Middle frontal gyrus (tissue), 1 donor: ENCODE data around the gene SAA2.
"Not testable (repeated sequence)": the region's sequence is repeated elsewhere in the genome, so short reads cannot be mapped to it uniquely, and the experiment has no call there.

Experiments used
- DNase-seq: peaks from one replicate; pipeline ENCODE4 v3.0.0-alpha.2; 2015; ENCODE audit warnings: low spot score; ENCODE audit errors: extremely low spot score

Gene SAA2

GRCh38 chr11:18248561-18248960, at the start of gene SAA2:
Gene SAA2, minus strand, starts transcription at chr11:18248668. Its CDS starts 657 bp downstream, at chr11:18248011.
- DNase-seq, result no peak

DNA sequence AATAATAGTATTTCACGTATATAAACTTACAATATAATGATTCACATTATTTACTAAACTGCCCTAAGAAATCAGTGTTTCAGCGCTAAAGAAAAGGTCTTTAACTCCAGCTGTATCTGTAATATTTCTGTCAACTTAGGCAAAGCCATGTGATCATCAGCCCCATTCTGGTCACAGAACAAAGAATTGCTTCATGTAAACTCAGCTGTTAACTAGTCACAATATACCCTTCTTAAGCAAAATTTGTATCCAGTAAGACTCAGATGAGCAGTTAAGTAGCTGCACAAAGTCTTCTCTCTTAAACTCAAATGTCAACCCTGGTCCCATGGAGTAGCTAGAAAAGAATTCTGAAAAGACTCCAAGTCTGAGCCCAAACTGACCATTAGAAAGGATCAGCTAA, 46.8 kb upstream of the SAA2 start:
- no peak for DNase-seq

GRCh38 chr11:18294862-18295261, 46.4 kb upstream of the SAA2 start:
- no peak for DNase-seq

- no peak for DNase-seq
Measured at GRCh38 chr11:18288911-18289310, 40.4 kb upstream of the SAA2 start.

GRCh38 chr11:18285841-18286240, 37.4 kb upstream of the SAA2 start:
- DNase-seq, result no peak

DNA sequence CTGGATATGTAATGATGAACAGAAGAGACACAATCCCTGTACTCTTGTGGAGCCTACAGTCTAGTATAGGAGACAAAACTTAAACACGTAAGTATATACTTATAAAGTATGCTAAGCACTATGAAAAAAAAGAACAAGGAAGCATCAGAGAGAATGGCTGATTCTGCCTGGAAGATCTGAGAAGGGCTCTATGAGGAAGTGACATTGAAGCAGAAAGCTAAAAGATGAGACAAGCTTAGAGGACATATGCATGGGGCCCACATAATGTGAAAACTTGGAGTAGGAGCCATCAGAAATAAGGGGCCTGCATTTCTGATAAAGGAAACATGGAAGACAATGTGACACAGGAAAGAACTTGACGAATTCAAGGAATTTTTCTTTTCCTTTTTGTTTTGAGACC, 34.2 kb upstream of the SAA2 start:
- DNase-seq, result no peak

DNA sequence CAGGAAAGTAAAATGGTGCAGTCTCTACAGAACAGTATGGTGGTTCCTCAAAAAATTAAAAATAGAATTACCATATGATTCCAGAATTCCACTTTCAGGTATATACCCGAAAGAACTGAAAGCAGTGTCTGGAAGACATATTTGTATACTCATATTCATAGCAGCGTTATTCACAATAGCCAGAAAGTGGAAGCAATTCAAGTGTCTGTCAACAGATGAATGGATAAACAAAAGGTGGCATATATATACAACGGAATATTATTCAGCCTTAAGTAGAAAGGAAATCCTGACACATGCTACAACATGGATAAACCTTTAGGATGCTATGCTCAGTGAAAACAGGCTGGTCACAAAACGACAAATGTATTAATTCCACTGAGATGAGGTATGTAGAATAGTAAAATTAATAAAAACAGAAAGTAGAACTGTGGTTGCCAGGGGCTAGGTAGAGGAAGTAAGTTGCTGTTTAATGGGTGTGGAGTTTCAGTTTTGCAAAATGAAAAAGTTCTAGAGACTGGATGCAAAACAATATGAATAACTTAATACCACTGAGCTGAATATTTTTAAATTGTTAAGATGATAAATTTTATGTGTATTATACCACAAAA, 32.1 kb upstream of the SAA2 start:
- DNase-seq, result no peak

DNA sequence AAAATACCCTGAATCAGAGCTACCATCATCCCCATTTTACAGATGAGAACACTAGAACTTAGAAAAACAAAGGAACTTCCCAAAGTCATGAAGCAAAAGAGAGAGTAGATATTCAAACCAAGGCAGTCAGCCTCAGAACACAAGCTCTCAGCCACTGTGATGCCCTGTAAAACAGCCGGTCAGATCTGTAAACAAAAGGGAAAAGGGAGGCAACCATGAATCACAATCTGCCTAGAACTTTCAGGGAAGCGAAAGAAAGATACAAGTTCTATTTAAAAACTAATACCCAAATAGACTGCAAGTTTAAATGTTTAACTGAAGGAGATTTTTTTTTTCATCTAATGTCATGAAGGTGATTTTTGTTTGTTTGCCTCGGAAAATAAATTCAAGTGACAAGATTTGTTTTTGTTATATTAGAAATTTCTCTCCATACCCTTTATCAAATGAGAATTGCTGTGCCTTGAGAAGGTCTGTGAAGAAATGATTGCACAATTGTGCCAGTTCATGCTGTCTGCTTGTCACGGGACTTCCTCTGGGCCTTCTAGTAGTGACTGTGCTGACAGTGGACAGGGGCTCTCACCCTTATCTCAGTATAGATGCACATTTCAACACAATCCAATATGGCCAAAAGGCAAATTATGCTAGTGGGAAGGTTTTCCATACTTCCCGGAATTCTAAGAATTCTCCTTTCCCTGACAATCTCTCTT, 29.2 kb upstream of the SAA2 start:
- DNase-seq, result no peak

GRCh38 chr11:18271206-18271605, 22.7 kb upstream of the SAA2 start:
- DNase-seq, result no peak

DNA sequence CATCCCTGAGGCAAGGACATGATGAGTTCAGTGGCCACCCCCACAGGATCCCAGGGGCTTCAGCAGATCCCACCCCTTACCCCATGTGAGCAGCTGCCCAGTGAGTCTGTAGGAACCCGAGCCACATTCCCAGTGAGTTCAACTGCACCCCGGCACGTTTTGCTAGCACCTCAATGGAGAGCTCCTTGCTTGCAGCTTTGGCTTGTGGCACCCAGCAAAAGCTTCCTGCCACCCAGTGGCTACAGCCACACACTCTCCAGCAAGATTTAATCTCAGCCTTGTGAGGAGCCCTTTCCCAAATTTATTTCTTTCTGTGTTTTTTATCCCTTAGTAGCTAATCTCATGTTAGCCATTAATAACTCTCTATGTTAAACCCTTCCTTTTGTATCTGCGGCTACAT, 21.6 kb upstream of the SAA2 start:
- no peak for DNase-seq

- not testable (repeated sequence) for DNase-seq
Measured at GRCh38 chr11:18269252-18269651, 20.8 kb upstream of the SAA2 start.

DNA sequence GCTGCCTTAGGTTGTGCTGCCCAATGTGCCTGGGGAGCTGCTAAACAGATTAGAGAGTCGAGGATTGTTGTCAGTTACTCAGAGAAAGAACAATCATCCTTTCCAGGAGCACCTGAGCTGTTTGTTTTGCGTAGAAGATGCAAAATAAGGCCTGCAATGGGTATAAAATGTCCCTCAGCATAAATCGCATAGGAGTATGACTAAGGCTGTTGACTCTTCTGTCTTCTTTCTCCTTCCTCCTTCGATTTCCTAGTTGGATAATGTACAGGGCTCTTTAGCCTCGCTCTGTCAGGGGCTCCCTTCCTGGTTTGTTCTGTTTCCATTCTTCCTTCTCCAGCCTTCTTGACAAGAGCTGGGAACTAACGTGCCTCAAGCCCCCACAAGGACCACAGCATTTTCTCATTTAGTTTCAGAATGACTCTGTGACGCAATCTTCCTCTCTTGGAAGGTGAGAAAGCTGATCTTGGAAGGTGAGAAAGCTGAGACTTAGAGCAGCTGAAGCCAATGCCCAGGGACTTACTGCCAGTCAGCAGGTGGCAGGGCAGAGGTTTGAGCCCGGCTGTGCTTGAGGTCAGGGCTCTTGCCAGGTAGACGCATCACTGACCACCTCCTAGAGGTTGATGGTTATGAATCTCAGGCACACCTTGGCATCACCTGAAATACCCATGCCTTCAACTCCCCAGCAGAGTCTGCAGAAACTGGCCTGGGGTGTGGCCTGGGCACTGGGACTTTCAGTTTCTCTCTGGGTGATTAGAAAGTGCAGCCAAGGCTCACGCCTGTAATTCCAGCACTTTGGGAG, 19.1 kb upstream of the SAA2 start:
- DNase-seq, result not testable (repeated sequence)

DNA sequence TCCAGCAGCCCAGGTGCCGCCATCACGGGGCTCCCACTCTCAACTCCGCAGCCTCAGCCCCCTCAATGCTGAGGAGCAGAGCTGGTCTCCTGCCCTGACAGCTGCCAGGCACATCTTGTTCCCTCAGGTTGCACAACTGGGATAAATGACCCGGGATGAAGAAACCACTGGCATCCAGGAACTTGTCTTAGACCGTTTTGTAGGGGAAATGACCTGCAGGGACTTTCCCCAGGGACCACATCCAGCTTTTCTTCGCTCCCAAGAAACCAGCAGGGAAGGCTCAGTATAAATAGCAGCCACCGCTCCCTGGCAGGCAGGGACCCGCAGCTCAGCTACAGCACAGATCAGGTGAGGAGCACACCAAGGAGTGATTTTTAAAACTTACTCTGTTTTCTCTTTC, 17.5 kb upstream of the SAA2 start, which contains the start of gene SAA1:
Gene SAA1 (plus strand): TSS at position 316 of the 400 bp plus-strand sequence. CDS start 624 bp downstream, outside the sequence.
- no peak for DNase-seq

- no peak for DNase-seq
Measured at GRCh38 chr11:18264677-18265555, 16.4 kb upstream of the SAA2 start.

GRCh38 chr11:18264035-18264434, 15.6 kb upstream of the SAA2 start:
- DNase-seq, result no peak

DNA sequence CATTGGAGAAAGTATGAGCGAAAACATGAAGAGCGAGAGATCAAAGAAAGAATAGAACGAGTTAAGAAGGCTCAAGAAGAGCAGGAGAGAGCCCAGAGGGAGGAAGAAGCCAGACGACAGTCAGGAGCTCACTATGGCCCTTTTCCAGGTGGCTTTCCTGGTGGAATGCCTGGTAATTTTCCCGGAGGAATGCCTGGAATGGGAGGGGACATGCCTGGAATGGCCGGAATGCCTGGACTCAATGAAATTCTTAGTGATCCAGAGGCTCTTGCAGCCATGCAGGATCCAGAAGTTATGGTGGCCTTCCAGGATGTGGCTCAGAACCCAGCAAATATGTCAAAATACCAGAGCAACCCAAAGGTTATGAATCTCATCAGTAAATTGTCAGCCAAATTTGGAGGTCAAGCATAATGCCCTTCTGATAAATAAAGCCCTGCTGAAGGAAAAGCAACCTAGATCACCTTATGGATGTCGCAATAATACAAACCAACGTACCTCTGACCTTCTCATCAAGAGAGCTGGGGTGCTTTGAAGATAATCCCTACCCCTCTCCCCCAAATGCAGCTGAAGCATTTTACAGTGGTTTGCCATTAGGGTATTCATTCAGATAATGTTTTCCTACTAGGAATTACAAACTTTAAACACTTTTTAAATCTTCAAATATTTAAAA, 14.3 kb upstream of the SAA2 start:
- not testable (repeated sequence) for DNase-seq

DNA sequence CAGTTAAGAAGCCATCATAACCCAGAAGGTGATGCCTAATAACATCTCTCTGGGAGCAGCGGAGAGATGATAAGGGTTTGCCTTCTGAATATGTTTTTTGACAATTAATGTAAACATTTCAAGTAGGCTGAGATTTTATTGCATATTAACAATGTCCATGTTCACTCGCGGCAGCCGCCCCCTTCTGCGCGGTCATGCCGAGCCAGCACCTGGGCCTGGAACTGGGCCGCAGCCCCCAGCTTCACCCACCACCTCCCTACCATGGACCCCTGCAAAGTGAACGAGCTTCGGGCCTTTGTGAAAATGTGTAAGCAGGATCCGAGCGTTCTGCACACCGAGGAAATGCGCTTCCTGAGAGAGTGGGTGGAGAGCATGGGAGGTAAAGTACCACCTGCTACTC, 13.3 kb upstream of the SAA2 start:
- no peak for DNase-seq

DNA sequence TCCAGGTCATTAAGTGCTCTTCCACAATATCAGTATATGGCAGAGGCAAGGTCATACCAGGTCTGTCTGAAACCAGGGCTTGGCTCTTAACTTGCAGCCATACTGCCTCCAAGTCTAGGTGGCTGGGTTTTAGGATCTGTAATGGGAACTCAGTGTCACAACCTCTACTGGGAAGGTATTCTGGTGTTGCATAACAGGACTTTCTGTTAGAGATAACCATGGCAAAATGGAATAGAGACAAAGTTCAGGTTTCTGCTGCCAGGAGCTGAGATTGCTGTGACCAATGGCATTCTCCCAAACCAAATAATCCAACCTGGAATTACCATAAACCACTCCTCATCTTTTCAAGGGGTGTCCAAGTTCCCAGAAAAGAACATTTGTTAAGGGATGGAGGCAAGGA, 10.8 kb upstream of the SAA2 start:
- DNase-seq, result no peak

GRCh38 chr11:18254781-18255361, 6.4 kb upstream of the SAA2 start:
- DNase-seq, result no peak

DNA sequence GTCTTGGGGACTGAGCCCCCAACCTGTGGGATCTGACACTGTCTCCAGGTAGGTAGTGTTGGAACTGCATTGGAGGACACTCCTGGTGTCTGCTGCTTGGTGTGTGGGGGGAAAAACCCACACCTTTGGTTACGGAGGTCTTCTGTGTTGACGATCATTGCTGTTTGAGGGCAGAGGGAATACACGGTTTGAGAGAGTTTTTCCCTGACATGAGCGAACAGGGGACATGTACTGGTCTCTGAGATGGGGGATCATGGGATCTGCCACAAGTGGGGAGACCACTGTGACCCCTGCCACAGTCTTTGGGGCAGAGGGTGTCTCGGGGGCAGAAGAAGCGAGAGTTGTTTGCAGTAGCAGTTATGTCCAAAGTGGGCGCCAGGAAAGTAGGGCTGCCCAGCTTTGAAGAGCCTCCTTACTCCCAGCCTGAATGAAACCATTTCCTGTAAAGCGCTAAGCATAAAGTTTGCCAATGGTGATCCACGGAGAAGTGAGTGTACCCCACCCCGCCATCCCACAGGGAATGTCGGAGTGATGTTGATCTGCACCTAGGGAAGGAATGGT, 5.4 kb upstream of the SAA2 start:
- DNase-seq, result no peak
